ENCODE data around the gene FAM193A.
"Not testable (repeated sequence)": the region's sequence is repeated elsewhere in the genome, so short reads cannot be mapped to it uniquely, and the experiment has no call there.

The FAM193A gene

GRCh38 chr4:2615821-2616220 is 79.4 kb downstream of the FAM193A start:
- no peak for DNase-seq (ENCODE audit: low spot score)

- no peak for DNase-seq (ENCODE audit: low spot score)
These were observed 81.5 kb downstream of the FAM193A start for GRCh38 chr4:2617955-2618354.

- DNase-seq (ENCODE audit: low spot score), result not testable (repeated sequence)
These were observed 82.3 kb downstream of the FAM193A start for GRCh38 chr4:2618729-2619128.

GRCh38 chr4:2619459-2619858 is 83.0 kb downstream of the FAM193A start:
- no peak for DNase-seq (ENCODE audit: low spot score)

- DNase-seq (ENCODE audit: low spot score), result no peak
These were observed 85.0 kb downstream of the FAM193A start for GRCh38 chr4:2621419-2621818.

- no peak for DNase-seq (ENCODE audit: low spot score)
These were observed 87.0 kb downstream of the FAM193A start for GRCh38 chr4:2623442-2623841.

- DNase-seq (ENCODE audit: low spot score), result no peak
These were observed 88.5 kb downstream of the FAM193A start for GRCh38 chr4:2624782-2625530.

GRCh38 chr4:2626231-2626630 is 89.8 kb downstream of the FAM193A start:
- DNase-seq (ENCODE audit: low spot score), result no peak

- no peak for DNase-seq (ENCODE audit: low spot score)
These were observed 94.3 kb downstream of the FAM193A start for GRCh38 chr4:2630556-2631273.

- no peak for DNase-seq (ENCODE audit: low spot score)
These were observed 97.6 kb downstream of the FAM193A start for GRCh38 chr4:2634014-2634413.

- DNase-seq (ENCODE audit: low spot score), result no peak
These were observed 99.9 kb downstream of the FAM193A start for GRCh38 chr4:2636331-2636730.

GRCh38 chr4:2636994-2637393 is 100.5 kb downstream of the FAM193A start:
- DNase-seq (ENCODE audit: low spot score), result not testable (repeated sequence)

- no peak for DNase-seq (ENCODE audit: low spot score)
These were observed 101.6 kb downstream of the FAM193A start for GRCh38 chr4:2637956-2638552.

GRCh38 chr4:2638730-2639129 is 102.3 kb downstream of the FAM193A start:
- DNase-seq (ENCODE audit: low spot score), result no peak

- no peak for DNase-seq (ENCODE audit: low spot score)
These were observed 106.5 kb downstream of the FAM193A start for GRCh38 chr4:2642968-2643367.

GRCh38 chr4:2643555-2643954 is 107.1 kb downstream of the FAM193A start:
- no peak for DNase-seq (ENCODE audit: low spot score)

- no peak for DNase-seq (ENCODE audit: low spot score)
These were observed 110.1 kb downstream of the FAM193A start for GRCh38 chr4:2646396-2647149.

GRCh38 chr4:2647403-2648158 is 111.1 kb downstream of the FAM193A start:
- DNase-seq (ENCODE audit: low spot score), result no peak

GRCh38 chr4:2648159-2648814 is 111.8 kb downstream of the FAM193A start:
- DNase-seq (ENCODE audit: low spot score), result no peak

- DNase-seq (ENCODE audit: low spot score), result no peak
These were observed 113.2 kb downstream of the FAM193A start for GRCh38 chr4:2649604-2650114.

- DNase-seq (ENCODE audit: low spot score), result no peak
These were observed 113.8 kb downstream of the FAM193A start for GRCh38 chr4:2650276-2650675.
